GM23338 (cell line): Measurements from ENCODE around the gene CDKAL1. TPM values are rescaled to one million over a fixed set of nuclear protein-coding genes. Genes with fewer than 3 reads are reported as not detected.

ENCODE experiments used
- ATAC-seq: fragments of 200-7000 bp; cut with Tn5 transposase; 3 replicates; pipeline ENCODE4 v1.9.1; 2020
- DNase-seq: peaks from one replicate; pipeline ENCODE4 v3.0.0-alpha.2; 2015; ENCODE audit warnings: low spot score
- H2AFZ ChIP-seq: fragments of 200-600 bp; sonication (generic); 2 replicates; pipeline ENCODE4 v1.8.0; 2016; ENCODE audit warnings: antibody characterized with exemption, mild to moderate bottlenecking, moderate library complexity
- H3F3A ChIP-seq: fragments of 200-600 bp; sonication (generic); replicated peaks from 2 replicates; pipeline ENCODE4 v1.8.0; 2017; ENCODE audit warnings: antibody characterized with exemption, mixed run types, low read depth
- H3K27ac ChIP-seq: fragments of 200-600 bp; sonication (generic); 2 replicates; pipeline ENCODE4 v1.6.1; 2016; ENCODE audit warnings: low read depth
- H3K27me3 ChIP-seq: fragments of 200-600 bp; sonication (generic); 2 replicates; pipeline ENCODE4 v1.8.0; 2016; ENCODE audit warnings: mild to moderate bottlenecking, mixed run types, moderate library complexity; ENCODE audit not compliant: insufficient read depth
- H3K36me3 ChIP-seq: fragments of 200-600 bp; sonication (generic); 2 replicates; pipeline ENCODE4 v1.8.0; 2016; ENCODE audit warnings: mild to moderate bottlenecking; ENCODE audit not compliant: insufficient read depth
- H3K4me1 ChIP-seq: fragments of 200-600 bp; sonication (generic); 2 replicates; pipeline ENCODE4 v1.8.0; 2016; ENCODE audit warnings: mild to moderate bottlenecking, moderate library complexity; ENCODE audit not compliant: insufficient read depth
- H3K4me2 ChIP-seq: fragments of 200-600 bp; sonication (generic); 2 replicates; pipeline ENCODE4 v1.7.1; 2017; ENCODE audit warnings: mixed run types
- H3K4me3 ChIP-seq: fragments of 200-600 bp; sonication (generic); 2 replicates; pipeline ENCODE4 v1.6.1; 2016; ENCODE audit warnings: mixed run types
- H3K79me2 ChIP-seq: fragments of 200-600 bp; sonication (generic); replicated peaks from 2 replicates; pipeline ENCODE4 v1.8.0; 2017; ENCODE audit warnings: mild to moderate bottlenecking; ENCODE audit not compliant: insufficient read depth
- H3K9me2 ChIP-seq: fragments of 200-600 bp; sonication (generic); 2 replicates; pipeline ENCODE4 v1.8.0; 2017; ENCODE audit not compliant: insufficient read depth
- H4K20me1 ChIP-seq: fragments of 200-600 bp; sonication (generic); replicated peaks from 2 replicates; pipeline ENCODE4 v1.8.0; 2017; ENCODE audit warnings: mild to moderate bottlenecking; ENCODE audit not compliant: insufficient read depth
- H3K27ac Mint-ChIP-seq: 2 replicates; pipeline ENCODE4 v1.8.0; 2020; ENCODE audit warnings: inconsistent platforms, mild to moderate bottlenecking, moderate library complexity, mixed read lengths
- H3K27me3 Mint-ChIP-seq: 3 replicates; pipeline ENCODE4 v1.8.0; 2022; ENCODE audit warnings: low read depth, mild to moderate bottlenecking, moderate library complexity, mixed read lengths, inconsistent platforms; ENCODE audit not compliant: insufficient read depth, poor library complexity
- H3K36me3 Mint-ChIP-seq: 3 replicates; pipeline ENCODE4 v1.8.0; 2021; ENCODE audit warnings: low read depth, mild to moderate bottlenecking, inconsistent platforms, moderate library complexity, mixed read lengths
- H3K4me1 Mint-ChIP-seq: 3 replicates; pipeline ENCODE4 v1.8.0; 2020; ENCODE audit warnings: mild to moderate bottlenecking, inconsistent platforms, mixed read lengths
- H3K4me3 Mint-ChIP-seq: 3 replicates; pipeline ENCODE4 v1.8.0; 2021; ENCODE audit warnings: moderate library complexity, mild to moderate bottlenecking, inconsistent platforms, mixed read lengths
- H3K9me3 Mint-ChIP-seq: 3 replicates; pipeline ENCODE4 v1.8.0; 2020; ENCODE audit warnings: moderate library complexity, mild to moderate bottlenecking, inconsistent platforms, mixed read lengths
- CTCF ChIP-seq, 2 experiments: fragments of 200-600 bp in 1 of 2; sonication (generic) in 1 of 2; conservative IDR thresholded peaks; 2 replicates each; pipeline versions ENCODE4 v1.5.1 to v1.6.1; 2016 to 2017; ENCODE audit warnings: antibody characterized with exemption in 2 of 2, low read depth in 2 of 2, mild to moderate bottlenecking in 2 of 2, moderate library complexity in 1 of 2
- EZH2 ChIP-seq: fragments of 200-600 bp; sonication (generic); IDR thresholded peaks from one replicate; pipeline ENCODE4 v1.8.0; 2017; ENCODE audit warnings: antibody characterized with exemption, mild to moderate bottlenecking, low read depth; ENCODE audit not compliant: unreplicated experiment
- EZH2phosphoT487 ChIP-seq: fragments of 200-600 bp; sonication (generic); IDR thresholded peaks from one replicate; pipeline ENCODE4 v1.8.1; 2018; ENCODE audit warnings: antibody characterized with exemption; ENCODE audit not compliant: unreplicated experiment
- JUNB ChIP-seq: IDR thresholded peaks from one replicate; pipeline ENCODE4 v1.6.1; 2016; ENCODE audit warnings: antibody characterized with exemption; ENCODE audit not compliant: unreplicated experiment
- ZNF114 ChIP-seq: fragments of 250-450 bp; sonication (Bioruptor Pico); IDR thresholded peaks from 2 replicates; pipeline ENCODE4 v1.5.0; 2020; ENCODE audit warnings: mild to moderate bottlenecking, moderate library complexity
- ZNF462 ChIP-seq: fragments of 250-450 bp; sonication (Bioruptor Pico); IDR thresholded peaks from 2 replicates; pipeline ENCODE4 v1.5.0; 2020; ENCODE audit warnings: mild to moderate bottlenecking, moderate library complexity
- polyA plus RNA-seq: library from polyadenylated mRNA; unstranded; fragments of >200 nt; fragmentation: Nextera tagmentation; extraction: Ambion mirVana; gene quantifications from 2 replicates; pipeline ENCODE4 v1.2.1, GENCODE V29; 2016
- total RNA-seq: library from RNA; depleted of rRNA; stranded (reverse); fragments of >200 nt; shearing (Covaris generic); gene quantifications from 2 replicates; pipeline ENCODE4 v1.2.3, GENCODE V29; 2014
- TF ChIP-seq, protein P1 (sequence below): IDR thresholded peaks from one replicate; pipeline ENCODE4 v1.6.1; 2018; ENCODE audit warnings: antibody characterized with exemption; ENCODE audit not compliant: unreplicated experiment

The CDKAL1 gene
- total and polyA plus RNA-seq, 2 experiments from 2014 or later, result 17.8 to 35.0 TPM

GRCh38 chr6:20740088-20740487, 205.8 kb downstream of the CDKAL1 start:
- no peaks in the 10 kb centered on the region for H3K27me3 ChIP-seq
- no peak overlapping the region for H3K4me3 ChIP-seq
- no peak overlapping the region for H3K27ac ChIP-seq
- H3K36me3 Mint-ChIP-seq, result peaks cover 10% of the 10 kb centered on the region; the same call in 2 of the 3 replicates
- DNase-seq (no peak), ATAC-seq (no peak)
- H2AFZ ChIP-seq, result no peak overlapping the region
- H3K36me3 ChIP-seq, result no peaks in the 10 kb centered on the region
- no peaks in the 10 kb centered on the region for H4K20me1 ChIP-seq
- H3K4me3 Mint-ChIP-seq, result no peak overlapping the region
- H3K4me1 Mint-ChIP-seq, result no peaks in the 10 kb centered on the region; the same call in 2 of the 3 replicates
- no peak overlapping the region for H3K27ac Mint-ChIP-seq
- H3K4me1 ChIP-seq, result no peaks in the 10 kb centered on the region
- no peaks in the 10 kb centered on the region for H3F3A ChIP-seq
- no peaks in the 10 kb centered on the region for H3K9me3 Mint-ChIP-seq
- no peaks in the 10 kb centered on the region for H3K27me3 Mint-ChIP-seq
- no peak overlapping the region for H3K4me2 ChIP-seq
- no peaks in the 10 kb centered on the region for H3K9me2 ChIP-seq
- H3K79me2 ChIP-seq, result no peaks in the 10 kb centered on the region; the same call in 1 of the 2 replicates
- TF ChIP-seq, protein P1, sequence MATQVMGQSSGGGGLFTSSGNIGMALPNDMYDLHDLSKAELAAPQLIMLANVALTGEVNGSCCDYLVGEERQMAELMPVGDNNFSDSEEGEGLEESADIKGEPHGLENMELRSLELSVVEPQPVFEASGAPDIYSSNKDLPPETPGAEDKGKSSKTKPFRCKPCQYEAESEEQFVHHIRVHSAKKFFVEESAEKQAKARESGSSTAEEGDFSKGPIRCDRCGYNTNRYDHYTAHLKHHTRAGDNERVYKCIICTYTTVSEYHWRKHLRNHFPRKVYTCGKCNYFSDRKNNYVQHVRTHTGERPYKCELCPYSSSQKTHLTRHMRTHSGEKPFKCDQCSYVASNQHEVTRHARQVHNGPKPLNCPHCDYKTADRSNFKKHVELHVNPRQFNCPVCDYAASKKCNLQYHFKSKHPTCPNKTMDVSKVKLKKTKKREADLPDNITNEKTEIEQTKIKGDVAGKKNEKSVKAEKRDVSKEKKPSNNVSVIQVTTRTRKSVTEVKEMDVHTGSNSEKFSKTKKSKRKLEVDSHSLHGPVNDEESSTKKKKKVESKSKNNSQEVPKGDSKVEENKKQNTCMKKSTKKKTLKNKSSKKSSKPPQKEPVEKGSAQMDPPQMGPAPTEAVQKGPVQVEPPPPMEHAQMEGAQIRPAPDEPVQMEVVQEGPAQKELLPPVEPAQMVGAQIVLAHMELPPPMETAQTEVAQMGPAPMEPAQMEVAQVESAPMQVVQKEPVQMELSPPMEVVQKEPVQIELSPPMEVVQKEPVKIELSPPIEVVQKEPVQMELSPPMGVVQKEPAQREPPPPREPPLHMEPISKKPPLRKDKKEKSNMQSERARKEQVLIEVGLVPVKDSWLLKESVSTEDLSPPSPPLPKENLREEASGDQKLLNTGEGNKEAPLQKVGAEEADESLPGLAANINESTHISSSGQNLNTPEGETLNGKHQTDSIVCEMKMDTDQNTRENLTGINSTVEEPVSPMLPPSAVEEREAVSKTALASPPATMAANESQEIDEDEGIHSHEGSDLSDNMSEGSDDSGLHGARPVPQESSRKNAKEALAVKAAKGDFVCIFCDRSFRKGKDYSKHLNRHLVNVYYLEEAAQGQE, result no peak
- TF ChIP-seq JUNB (no peak), ZNF462 (CRISPR knock-in tag) (no peak), CTCF (conservative IDR thresholded peaks at IDR 0.05; ENCODE audit: low read depth in 2 of 2) (no peak), ZNF114 (CRISPR knock-in tag) (no peak), EZH2 (no peak), EZH2phosphoT487 (no peak)
